BLaER1 (cell line): Measurements from ENCODE around the gene AP3S2.
"Not testable (repeated sequence)": the region's sequence is repeated elsewhere in the genome, so short reads cannot be mapped to it uniquely, and the experiment has no call there.

Source experiments
- H3K27ac ChIP-seq: shearing (Covaris generic); formaldehyde crosslinking; 2 replicates; pipeline ENCODE4 v1.8.1; 2022
- H3K27me3 ChIP-seq: shearing (Covaris generic); formaldehyde crosslinking; 2 replicates; pipeline ENCODE4 v1.8.1; 2022
- H3K36me3 ChIP-seq: shearing (Covaris generic); formaldehyde crosslinking; 2 replicates; pipeline ENCODE4 v1.8.1; 2022
- H3K4me1 ChIP-seq: shearing (Covaris generic); formaldehyde crosslinking; 2 replicates; pipeline ENCODE4 v1.8.1; 2022
- H3K4me2 ChIP-seq: shearing (Covaris generic); formaldehyde crosslinking; 2 replicates; pipeline ENCODE4 v1.8.1; 2022
- H3K4me3 ChIP-seq: shearing (Covaris generic); formaldehyde crosslinking; 2 replicates; pipeline ENCODE4 v1.8.1; 2022
- H3K9ac ChIP-seq: shearing (Covaris generic); formaldehyde crosslinking; 2 replicates; pipeline ENCODE4 v1.8.1; 2022
- H3K9me3 ChIP-seq: shearing (Covaris generic); formaldehyde crosslinking; 2 replicates; pipeline ENCODE4 v1.8.1; 2022
- H4K20me1 ChIP-seq: shearing (Covaris generic); formaldehyde crosslinking; 2 replicates; pipeline ENCODE4 v1.8.1; 2022
- Cebpa-rat ChIP-seq: shearing (Covaris generic); IDR thresholded peaks from 2 replicates; pipeline ENCODE4 v1.8.1; 2022

Gene AP3S2

DNA sequence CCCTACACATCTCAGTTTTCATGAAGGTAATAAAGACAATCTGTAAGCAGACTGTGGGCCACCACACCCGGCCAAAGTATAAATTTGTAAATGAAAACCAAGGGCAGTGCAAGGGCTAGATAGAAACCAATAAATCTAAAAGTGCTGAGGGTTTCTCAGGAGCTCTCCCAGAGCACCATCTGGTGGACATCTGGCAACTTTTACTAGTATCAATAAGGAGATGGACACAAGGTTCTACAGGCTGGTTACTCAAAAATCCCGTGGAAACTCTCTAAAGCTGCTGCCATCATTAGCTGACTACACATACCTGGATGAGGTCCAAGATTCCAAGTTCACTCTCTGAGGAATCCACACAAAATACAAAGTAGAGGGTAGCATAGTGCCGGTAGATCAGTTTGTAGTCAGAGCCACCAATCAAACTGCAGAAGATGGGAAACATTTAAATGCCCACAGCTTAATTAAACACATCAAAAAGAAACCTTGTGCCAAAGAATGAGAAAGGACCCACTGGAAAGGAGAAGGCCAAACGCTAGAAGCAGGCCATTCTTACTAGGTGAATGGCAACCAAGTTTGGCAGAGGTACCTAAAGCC lies 5.5 kb downstream of the AP3S2 start:
- peaks cover 8% of the 10 kb centered on the region for H3K4me1 ChIP-seq
- peaks cover 51% of the 10 kb centered on the region for H3K36me3 ChIP-seq
- H3K4me3 ChIP-seq: no peak overlapping the region
- H3K9me3 ChIP-seq: no peaks in the 10 kb centered on the region
- no peaks in the 10 kb centered on the region for H3K27me3 ChIP-seq
- H3K4me2 ChIP-seq: no peak overlapping the region
- H3K9ac ChIP-seq: no peak overlapping the region
- no peak overlapping the region for H3K27ac ChIP-seq
- no peaks in the 10 kb centered on the region for H4K20me1 ChIP-seq
- no peak for TF ChIP-seq Cebpa-rat

DNA sequence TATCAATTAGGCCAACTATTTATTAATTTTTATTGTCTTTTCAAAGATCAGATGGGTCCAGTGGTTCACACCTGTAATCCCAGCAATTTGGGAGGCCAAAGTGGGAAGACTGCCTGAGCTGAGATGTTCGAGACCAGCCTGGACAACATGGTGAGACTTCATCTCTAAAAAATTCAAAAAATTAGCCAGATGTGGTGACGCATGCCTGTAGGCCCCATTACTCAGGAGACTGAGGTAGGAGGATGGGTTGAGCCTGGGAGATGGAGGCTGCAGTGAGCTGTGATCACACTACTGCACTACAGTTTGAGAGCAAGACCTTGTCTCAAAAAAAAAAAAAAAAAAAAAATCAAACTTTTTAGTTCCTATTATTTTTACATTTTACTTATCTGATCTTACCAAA lies 8.2 kb downstream of the AP3S2 start:
- Histone ChIP-seq H4K20me1 (no peaks in the 10 kb centered on the region), H3K4me1 (no peaks in the 10 kb centered on the region), H3K27me3 (no peaks in the 10 kb centered on the region), H3K4me2 (no peak overlapping the region), H3K4me3 (no peak overlapping the region), H3K9me3 (no peaks in the 10 kb centered on the region), H3K9ac (no peak overlapping the region), H3K36me3 (peaks cover 72% of the 10 kb centered on the region), H3K27ac (no peak overlapping the region)
- no peak for TF ChIP-seq Cebpa-rat

DNA sequence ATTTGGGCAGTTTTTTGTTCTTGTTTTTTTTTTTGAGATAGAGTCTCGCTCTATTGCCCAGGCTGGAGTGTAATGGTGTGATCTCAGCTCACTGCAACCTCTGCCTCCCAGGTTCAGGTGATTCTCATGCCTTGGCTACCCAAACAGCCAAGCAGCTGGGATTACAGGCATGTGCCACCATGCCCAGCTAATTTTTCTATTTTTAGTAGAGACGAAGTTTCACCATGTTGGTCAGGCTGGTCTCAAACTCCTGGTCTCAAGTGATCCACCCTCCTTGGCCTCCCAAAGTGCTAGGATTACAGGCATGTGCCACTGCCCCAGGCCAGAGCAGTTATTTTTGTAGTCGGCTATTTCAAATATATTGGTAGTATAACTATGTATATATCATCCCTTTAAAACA lies 8.6 kb downstream of the AP3S2 start:
- H3K27me3 ChIP-seq, H3K9ac ChIP-seq, H3K27ac ChIP-seq, H3K4me3 ChIP-seq, H3K4me1 ChIP-seq, H3K4me2 ChIP-seq, H3K9me3 ChIP-seq, H4K20me1 ChIP-seq: not testable (repeated sequence)
- H3K36me3 ChIP-seq: peaks cover 72% of the 10 kb centered on the region

DNA sequence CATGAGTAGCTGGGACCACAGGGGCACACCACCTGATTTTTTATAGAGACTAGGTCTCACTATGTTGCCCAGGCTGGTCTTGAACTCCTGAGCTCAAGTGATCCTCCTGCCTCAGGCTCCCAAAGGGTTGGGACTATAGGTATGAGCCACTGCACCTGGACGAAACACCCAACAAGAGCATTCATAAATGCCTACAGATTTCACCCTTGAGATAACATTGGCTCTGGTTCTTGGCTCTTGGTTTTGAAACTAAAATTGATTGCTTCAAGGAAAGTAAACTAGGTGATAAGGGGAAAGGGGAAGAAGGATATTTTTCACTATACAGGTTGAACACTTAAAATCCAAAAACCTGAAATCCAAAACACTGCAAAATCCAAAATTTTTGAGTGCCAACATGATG lies 10.3 kb downstream of the AP3S2 start:
- H3K4me2 ChIP-seq: no peak overlapping the region
- no peak overlapping the region for H3K4me3 ChIP-seq
- no peak overlapping the region for H3K27ac ChIP-seq
- no peak for TF ChIP-seq Cebpa-rat
- peaks cover 81% of the 10 kb centered on the region for H3K36me3 ChIP-seq
- no peaks in the 10 kb centered on the region for H3K4me1 ChIP-seq
- no peaks in the 10 kb centered on the region for H3K27me3 ChIP-seq
- no peak overlapping the region for H3K9ac ChIP-seq
- H4K20me1 ChIP-seq: no peaks in the 10 kb centered on the region
- H3K9me3 ChIP-seq: no peaks in the 10 kb centered on the region

GRCh38 chr15:89880727-89881126 lies 13.1 kb downstream of the AP3S2 start:
- peaks cover 78% of the 10 kb centered on the region for H3K36me3 ChIP-seq
- H3K4me1 ChIP-seq: no peaks in the 10 kb centered on the region
- no peaks in the 10 kb centered on the region for H4K20me1 ChIP-seq
- no peak overlapping the region for H3K27ac ChIP-seq
- no peak overlapping the region for H3K4me2 ChIP-seq
- no peak for TF ChIP-seq Cebpa-rat
- H3K9ac ChIP-seq: no peak overlapping the region
- no peaks in the 10 kb centered on the region for H3K27me3 ChIP-seq
- H3K9me3 ChIP-seq: no peaks in the 10 kb centered on the region
- no peak overlapping the region for H3K4me3 ChIP-seq

DNA sequence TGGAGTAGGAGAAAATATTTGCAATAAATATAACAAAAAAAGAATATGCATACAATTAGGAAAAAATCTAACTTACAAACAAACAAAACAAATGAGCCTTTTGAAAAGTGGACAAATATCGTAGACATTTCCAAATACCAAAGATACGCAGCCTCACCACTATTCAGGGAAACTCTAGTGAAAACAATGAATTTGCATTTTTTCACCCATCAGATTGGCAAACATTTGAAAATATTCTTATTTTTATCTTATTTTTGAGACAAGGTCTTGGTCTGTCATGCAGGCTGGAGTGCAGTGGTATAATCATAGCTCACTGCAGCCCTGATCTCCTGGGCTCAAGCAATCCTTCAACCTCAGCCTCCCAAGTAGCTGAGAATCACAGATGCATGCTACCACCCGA lies 15.5 kb downstream of the AP3S2 start:
- TF ChIP-seq Cebpa-rat: no peak
- Histone ChIP-seq H4K20me1 (no peaks in the 10 kb centered on the region), H3K9me3 (no peaks in the 10 kb centered on the region), H3K36me3 (peaks cover 60% of the 10 kb centered on the region), H3K9ac (no peak overlapping the region), H3K4me2 (no peak overlapping the region), H3K27ac (no peak overlapping the region), H3K27me3 (no peaks in the 10 kb centered on the region), H3K4me1 (no peaks in the 10 kb centered on the region), H3K4me3 (no peak overlapping the region)

DNA sequence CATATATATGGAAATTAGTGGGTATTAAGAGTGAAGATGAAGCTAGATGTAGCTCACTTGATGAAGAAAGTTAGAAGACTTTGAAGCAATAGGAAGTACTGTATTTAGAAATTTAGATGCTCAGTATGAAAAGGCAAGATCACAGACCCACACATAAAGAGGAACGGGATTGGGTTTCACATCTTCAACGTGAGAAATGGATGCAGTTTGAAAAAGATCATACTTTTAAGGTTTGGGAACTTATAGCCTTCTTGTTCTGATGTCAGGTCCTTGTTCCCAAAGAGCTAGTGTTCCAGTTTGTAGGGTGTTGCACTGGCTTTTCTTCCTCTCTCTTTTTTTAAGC lies 16.7 kb downstream of the AP3S2 start:
- Histone ChIP-seq H3K4me3 (no peak overlapping the region), H3K36me3 (peaks cover 54% of the 10 kb centered on the region), H3K4me2 (no peak overlapping the region), H3K27ac (no peak overlapping the region), H4K20me1 (no peaks in the 10 kb centered on the region), H3K9ac (no peak overlapping the region), H3K4me1 (no peaks in the 10 kb centered on the region), H3K27me3 (no peaks in the 10 kb centered on the region), H3K9me3 (no peaks in the 10 kb centered on the region)
- no peak for TF ChIP-seq Cebpa-rat

GRCh38 chr15:89876396-89877082 lies 17.3 kb downstream of the AP3S2 start:
- Histone ChIP-seq H3K4me2 (no peak overlapping the region), H3K4me3 (no peak overlapping the region), H3K9me3 (no peaks in the 10 kb centered on the region), H3K9ac (no peak overlapping the region), H3K27ac (no peak overlapping the region), H3K4me1 (no peaks in the 10 kb centered on the region), H3K36me3 (peaks cover 53% of the 10 kb centered on the region), H3K27me3 (no peaks in the 10 kb centered on the region), H4K20me1 (no peaks in the 10 kb centered on the region)
- TF ChIP-seq Cebpa-rat: no peak

DNA sequence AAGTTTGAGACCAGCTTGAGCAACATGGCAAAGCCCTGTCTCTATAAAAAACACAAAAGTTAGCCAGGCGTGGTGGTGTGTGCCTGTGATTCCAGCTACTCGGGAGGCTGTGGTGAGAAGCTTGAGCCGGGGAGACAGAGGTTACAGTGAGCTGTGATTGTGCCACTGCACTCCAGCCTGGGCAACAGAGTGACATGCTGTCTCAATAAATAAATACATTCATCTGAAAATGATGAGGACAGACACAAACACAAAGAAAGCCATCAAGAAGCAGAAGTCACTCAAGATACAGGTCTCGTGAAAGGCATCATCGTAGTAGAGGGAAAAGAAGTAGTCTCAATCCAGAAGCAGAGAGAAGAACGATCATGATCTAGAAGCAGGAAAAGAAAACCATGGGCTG lies 18.1 kb downstream of the AP3S2 start:
- H3K27ac ChIP-seq: no peak overlapping the region
- H3K4me1 ChIP-seq: no peaks in the 10 kb centered on the region
- no peak overlapping the region for H3K4me3 ChIP-seq

DNA sequence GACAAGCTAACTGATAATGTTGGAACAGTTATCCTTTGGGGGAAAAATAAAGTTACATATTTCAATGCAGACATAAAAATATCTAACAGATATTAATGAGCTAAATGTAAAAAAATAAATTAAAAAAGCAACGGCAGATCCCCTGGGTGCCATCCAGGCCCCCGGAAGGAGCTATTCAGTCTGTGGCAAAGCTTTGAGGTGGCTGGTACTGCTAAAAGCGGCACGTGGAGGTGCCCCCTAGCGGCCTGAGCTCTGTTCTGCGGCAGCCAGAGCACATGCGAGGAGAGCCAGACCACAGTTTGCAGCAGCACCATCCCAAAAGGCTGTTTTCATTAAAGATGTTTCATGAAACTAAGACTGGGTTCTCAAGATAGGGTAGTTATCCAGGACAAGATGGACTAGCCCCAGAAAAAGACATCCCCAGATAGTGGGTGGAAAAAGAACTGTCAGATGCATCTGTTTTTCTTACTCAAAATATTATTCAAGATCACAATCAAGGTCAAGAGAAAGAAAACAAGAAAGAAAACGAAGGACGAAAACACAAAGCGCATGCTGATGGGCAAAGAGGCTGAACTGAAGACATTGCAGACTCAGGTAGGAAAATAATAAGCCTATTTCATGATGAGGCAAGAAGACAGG lies 18.7 kb downstream of the AP3S2 start:
- H3K27ac ChIP-seq: no peak overlapping the region
- no peak overlapping the region for H3K9ac ChIP-seq
- H3K9me3 ChIP-seq: no peaks in the 10 kb centered on the region
- no peaks in the 10 kb centered on the region for H3K4me1 ChIP-seq
- no peaks in the 10 kb centered on the region for H3K27me3 ChIP-seq
- TF ChIP-seq Cebpa-rat: no peak
- H4K20me1 ChIP-seq: no peaks in the 10 kb centered on the region
- H3K36me3 ChIP-seq: peaks cover 60% of the 10 kb centered on the region
- no peak overlapping the region for H3K4me3 ChIP-seq
- H3K4me2 ChIP-seq: no peak overlapping the region

More for the DNA sequence above, 18.1 kb downstream of the AP3S2 start:
- Histone ChIP-seq H3K27me3 (no peaks in the 10 kb centered on the region), H4K20me1 (no peaks in the 10 kb centered on the region), H3K9me3 (no peaks in the 10 kb centered on the region), H3K9ac (no peak overlapping the region), H3K4me2 (no peak overlapping the region), H3K36me3 (peaks cover 54% of the 10 kb centered on the region)
- TF ChIP-seq Cebpa-rat: no peak
